ENCODE measurements around the gene TUB.

TUB gene, protein sequence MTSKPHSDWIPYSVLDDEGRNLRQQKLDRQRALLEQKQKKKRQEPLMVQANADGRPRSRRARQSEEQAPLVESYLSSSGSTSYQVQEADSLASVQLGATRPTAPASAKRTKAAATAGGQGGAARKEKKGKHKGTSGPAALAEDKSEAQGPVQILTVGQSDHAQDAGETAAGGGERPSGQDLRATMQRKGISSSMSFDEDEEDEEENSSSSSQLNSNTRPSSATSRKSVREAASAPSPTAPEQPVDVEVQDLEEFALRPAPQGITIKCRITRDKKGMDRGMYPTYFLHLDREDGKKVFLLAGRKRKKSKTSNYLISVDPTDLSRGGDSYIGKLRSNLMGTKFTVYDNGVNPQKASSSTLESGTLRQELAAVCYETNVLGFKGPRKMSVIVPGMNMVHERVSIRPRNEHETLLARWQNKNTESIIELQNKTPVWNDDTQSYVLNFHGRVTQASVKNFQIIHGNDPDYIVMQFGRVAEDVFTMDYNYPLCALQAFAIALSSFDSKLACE

DNA sequence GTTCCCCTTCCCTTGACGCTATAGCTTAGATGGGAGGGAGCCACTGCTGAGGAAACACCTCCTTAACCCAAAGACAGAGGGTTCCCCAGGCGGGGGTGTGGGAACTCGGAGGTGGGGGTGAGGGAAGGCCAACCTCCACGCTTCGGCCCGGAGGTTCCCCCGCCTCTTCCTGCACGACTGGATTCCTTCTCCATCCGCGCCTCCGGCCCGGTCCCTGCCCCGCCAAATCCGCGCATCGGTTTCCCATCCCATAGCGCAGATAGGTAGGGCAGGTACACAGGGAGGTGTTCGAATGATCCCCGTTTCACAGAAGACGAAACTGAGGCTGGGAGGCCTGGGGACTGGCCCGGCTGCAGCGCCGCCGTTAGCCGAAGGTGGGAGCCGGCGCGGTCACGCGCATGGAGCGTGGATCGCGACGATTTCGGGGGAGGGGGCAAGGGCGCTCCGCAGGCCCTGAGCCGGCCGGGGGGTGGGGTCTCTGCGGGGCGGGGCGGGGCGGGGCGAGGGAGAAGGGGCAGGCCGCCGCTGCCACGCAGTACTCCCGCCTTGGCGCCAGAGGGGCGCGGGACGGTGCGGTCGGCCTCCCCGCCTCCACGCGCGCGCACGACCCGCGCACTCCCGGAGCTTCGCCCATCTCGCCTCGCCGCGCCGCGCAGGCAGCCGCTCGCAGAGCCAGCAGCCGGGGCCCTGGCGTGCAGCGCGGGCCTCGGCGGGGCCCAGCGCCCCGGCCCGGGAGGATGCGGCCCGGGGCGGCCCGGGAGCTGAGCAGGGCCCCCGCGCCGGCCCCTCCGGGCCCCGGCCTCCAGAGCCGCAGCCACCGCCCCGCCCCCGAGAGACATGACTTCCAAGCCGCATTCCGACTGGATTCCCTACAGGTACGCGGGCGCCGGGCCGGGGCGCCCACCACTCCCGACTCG is at the start of gene TUB:
TUB (plus strand) TSS at position 538 of the 917 bp plus-strand sequence; CDS start at position 838, 300 bp downstream.
- peaks cover 6% of the 10 kb centered on the region; the same call in 1 of the 2 replicates for H3K4me1 ChIP-seq (ENCODE audit: control insufficient read depth, insufficient read depth, low read length)
- H3K4me3 ChIP-seq (ENCODE audit: low read depth, low read length), result peak within 1 kb of the TSS; percentile 59
- no peak for TF ChIP-seq MEIS1 (CRISPR knock-in tag; IDR thresholded peaks at IDR 0.05; ENCODE audit: borderline replicate concordance)
- peak; percentile 46; the same call in 1 of the 2 replicates for TF ChIP-seq KLF17 (tag by site-specific recombination; IDR thresholded peaks at IDR 0.05)
- TF ChIP-seq, protein P1, sequence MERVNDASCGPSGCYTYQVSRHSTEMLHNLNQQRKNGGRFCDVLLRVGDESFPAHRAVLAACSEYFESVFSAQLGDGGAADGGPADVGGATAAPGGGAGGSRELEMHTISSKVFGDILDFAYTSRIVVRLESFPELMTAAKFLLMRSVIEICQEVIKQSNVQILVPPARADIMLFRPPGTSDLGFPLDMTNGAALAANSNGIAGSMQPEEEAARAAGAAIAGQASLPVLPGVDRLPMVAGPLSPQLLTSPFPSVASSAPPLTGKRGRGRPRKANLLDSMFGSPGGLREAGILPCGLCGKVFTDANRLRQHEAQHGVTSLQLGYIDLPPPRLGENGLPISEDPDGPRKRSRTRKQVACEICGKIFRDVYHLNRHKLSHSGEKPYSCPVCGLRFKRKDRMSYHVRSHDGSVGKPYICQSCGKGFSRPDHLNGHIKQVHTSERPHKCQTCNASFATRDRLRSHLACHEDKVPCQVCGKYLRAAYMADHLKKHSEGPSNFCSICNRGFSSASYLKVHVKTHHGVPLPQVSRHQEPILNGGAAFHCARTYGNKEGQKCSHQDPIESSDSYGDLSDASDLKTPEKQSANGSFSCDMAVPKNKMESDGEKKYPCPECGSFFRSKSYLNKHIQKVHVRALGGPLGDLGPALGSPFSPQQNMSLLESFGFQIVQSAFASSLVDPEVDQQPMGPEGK (tag by site-specific recombination; IDR thresholded peaks at IDR 0.05), result peak; percentile 47; the same call in 1 of the 2 replicates
- peak; percentile 62 for TF ChIP-seq ZEB2 (tag by site-specific recombination; IDR thresholded peaks at IDR 0.05)
- peak; percentile 33; the same call in 1 of the 2 replicates for TF ChIP-seq ZXDB (tag by site-specific recombination; IDR thresholded peaks at IDR 0.05)
- TF ChIP-seq KLF8 (tag by site-specific recombination; IDR thresholded peaks at IDR 0.05), result 0 out of 2 replicates have a peak, but pooled peaks have one; percentile 29
- TF ChIP-seq GLI2 (tag by site-specific recombination; IDR thresholded peaks at IDR 0.05; ENCODE audit: borderline replicate concordance, low read depth), result no peak
- 0 out of 2 replicates have a peak, but pooled peaks have one; percentile 18 for TF ChIP-seq GLIS1 (tag by site-specific recombination; IDR thresholded peaks at IDR 0.05)
- peak; percentile 38; the same call in 1 of the 2 replicates for TF ChIP-seq ZSCAN30 (tag by site-specific recombination; IDR thresholded peaks at IDR 0.05)
- peak; percentile 52; the same call in 1 of the 2 replicates for TF ChIP-seq SP7 (tag by site-specific recombination; IDR thresholded peaks at IDR 0.05)
- TF ChIP-seq ZBTB17 (tag by site-specific recombination; IDR thresholded peaks at IDR 0.05), result peak; percentile 79
- TF ChIP-seq ZBTB20 (tag by site-specific recombination; IDR thresholded peaks at IDR 0.05), result peak; percentile 46; the same call in 1 of the 2 replicates
- 0 out of 2 replicates have a peak, but pooled peaks have one; percentile 54 for TF ChIP-seq ZNF501 (tag by site-specific recombination; IDR thresholded peaks at IDR 0.05)
- no peak for TF ChIP-seq ZNF560 (tag by site-specific recombination; IDR thresholded peaks at IDR 0.05; ENCODE audit: borderline replicate concordance)
- TF ChIP-seq, protein P2, sequence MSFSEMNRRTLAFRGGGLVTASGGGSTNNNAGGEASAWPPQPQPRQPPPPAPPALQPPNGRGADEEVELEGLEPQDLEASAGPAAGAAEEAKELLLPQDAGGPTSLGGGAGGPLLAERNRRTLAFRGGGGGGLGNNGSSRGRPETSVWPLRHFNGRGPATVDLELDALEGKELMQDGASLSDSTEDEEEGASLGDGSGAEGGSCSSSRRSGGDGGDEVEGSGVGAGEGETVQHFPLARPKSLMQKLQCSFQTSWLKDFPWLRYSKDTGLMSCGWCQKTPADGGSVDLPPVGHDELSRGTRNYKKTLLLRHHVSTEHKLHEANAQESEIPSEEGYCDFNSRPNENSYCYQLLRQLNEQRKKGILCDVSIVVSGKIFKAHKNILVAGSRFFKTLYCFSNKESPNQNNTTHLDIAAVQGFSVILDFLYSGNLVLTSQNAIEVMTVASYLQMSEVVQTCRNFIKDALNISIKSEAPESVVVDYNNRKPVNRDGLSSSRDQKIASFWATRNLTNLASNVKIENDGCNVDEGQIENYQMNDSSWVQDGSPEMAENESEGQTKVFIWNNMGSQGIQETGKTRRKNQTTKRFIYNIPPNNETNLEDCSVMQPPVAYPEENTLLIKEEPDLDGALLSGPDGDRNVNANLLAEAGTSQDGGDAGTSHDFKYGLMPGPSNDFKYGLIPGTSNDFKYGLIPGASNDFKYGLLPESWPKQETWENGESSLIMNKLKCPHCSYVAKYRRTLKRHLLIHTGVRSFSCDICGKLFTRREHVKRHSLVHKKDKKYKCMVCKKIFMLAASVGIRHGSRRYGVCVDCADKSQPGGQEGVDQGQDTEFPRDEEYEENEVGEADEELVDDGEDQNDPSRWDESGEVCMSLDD (tag by site-specific recombination; IDR thresholded peaks at IDR 0.05), result peak; percentile 35; the same call in 1 of the 2 replicates
- TF ChIP-seq, protein P3, sequence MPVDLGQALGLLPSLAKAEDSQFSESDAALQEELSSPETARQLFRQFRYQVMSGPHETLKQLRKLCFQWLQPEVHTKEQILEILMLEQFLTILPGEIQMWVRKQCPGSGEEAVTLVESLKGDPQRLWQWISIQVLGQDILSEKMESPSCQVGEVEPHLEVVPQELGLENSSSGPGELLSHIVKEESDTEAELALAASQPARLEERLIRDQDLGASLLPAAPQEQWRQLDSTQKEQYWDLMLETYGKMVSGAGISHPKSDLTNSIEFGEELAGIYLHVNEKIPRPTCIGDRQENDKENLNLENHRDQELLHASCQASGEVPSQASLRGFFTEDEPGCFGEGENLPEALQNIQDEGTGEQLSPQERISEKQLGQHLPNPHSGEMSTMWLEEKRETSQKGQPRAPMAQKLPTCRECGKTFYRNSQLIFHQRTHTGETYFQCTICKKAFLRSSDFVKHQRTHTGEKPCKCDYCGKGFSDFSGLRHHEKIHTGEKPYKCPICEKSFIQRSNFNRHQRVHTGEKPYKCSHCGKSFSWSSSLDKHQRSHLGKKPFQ (tag by site-specific recombination; IDR thresholded peaks at IDR 0.05), result no peak
- TF ChIP-seq ZNF2 (tag by site-specific recombination; IDR thresholded peaks at IDR 0.05), result no peak
- TF ChIP-seq ZFHX2 (tag by site-specific recombination; conservative IDR thresholded peaks at IDR 0.05), result peak; percentile 77
- no peak for TF ChIP-seq ZIC2 (tag by site-specific recombination; IDR thresholded peaks at IDR 0.05)
- TF ChIP-seq ZNF324 (tag by site-specific recombination; IDR thresholded peaks at IDR 0.05), result no peak
- TF ChIP-seq, protein P4, sequence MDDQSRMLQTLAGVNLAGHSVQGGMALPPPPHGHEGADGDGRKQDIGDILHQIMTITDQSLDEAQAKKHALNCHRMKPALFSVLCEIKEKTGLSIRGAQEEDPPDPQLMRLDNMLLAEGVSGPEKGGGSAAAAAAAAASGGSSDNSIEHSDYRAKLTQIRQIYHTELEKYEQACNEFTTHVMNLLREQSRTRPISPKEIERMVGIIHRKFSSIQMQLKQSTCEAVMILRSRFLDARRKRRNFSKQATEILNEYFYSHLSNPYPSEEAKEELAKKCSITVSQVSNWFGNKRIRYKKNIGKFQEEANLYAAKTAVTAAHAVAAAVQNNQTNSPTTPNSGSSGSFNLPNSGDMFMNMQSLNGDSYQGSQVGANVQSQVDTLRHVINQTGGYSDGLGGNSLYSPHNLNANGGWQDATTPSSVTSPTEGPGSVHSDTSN (CRISPR knock-in tag; IDR thresholded peaks at IDR 0.05), result peak; percentile 27; the same call in 1 of the 2 replicates
- TF ChIP-seq ZBTB48 (tag by site-specific recombination; IDR thresholded peaks at IDR 0.05), result peak; percentile 50; the same call in 1 of the 2 replicates
- no peak for TF ChIP-seq RBAK (tag by site-specific recombination; IDR thresholded peaks at IDR 0.05)
- no peak for TF ChIP-seq ZSCAN5A (tag by site-specific recombination; IDR thresholded peaks at IDR 0.05)

More for the DNA sequence above, at the start of gene TUB:
- ChIA-PET POLR2A (interaction anchor here (0.5 to 1.1 kb wide), 4 partner anchors 11 to 796 kb away, joined by 3 to 4 read pairs (median 3); no protein-coding TSS in a partner anchor), CTCF (interaction anchor here (0.7 to 2.8 kb wide), 8 partner anchors 10 to 95 kb away, joined by 3 to 18 read pairs (median 5); no protein-coding TSS in a partner anchor)
- Histone ChIP-seq H3K9me3 (ENCODE audit: control insufficient read depth, insufficient read depth, low read depth, low read length) (no peaks in the 10 kb centered on the region), H3K27ac (ENCODE audit: extremely low read depth, low read depth, low read length) (peak within 1 kb of the TSS; percentile 42; the same call in 1 of the 2 replicates), H3K36me3 (ENCODE audit: control insufficient read depth in 2 of 2, insufficient read depth in 1 of 2, low read length in 2 of 2) (peaks cover 0 to 4% of the 10 kb centered on the region in 2 experiments; a peak in 1 of 3 replicates)
